PC-3 (cell line): ENCODE data around the gene NLGN1.

Experiments
- EZH2 ChIP-seq: fragments of 300-600 bp; sonication (generic); IDR thresholded peaks from one replicate; pipeline ENCODE4 v1.6.1; 2017; ENCODE audit warnings: antibody characterized with exemption, mild to moderate bottlenecking, low read length; ENCODE audit not compliant: unreplicated experiment
- EZH2phosphoT487 ChIP-seq: fragments of 300-600 bp; sonication (generic); IDR thresholded peaks from 2 replicates; pipeline ENCODE4 v1.6.1; 2018; ENCODE audit warnings: mild to moderate bottlenecking, antibody characterized with exemption, low read length, borderline replicate concordance
- TF ChIP-seq, protein P1 (sequence below): fragments of 300-600 bp; sonication (generic); conservative IDR thresholded peaks from 2 replicates; pipeline ENCODE4 v1.5.1; 2017; ENCODE audit warnings: antibody characterized with exemption, low read depth, mild to moderate bottlenecking, low read length

DNA sequence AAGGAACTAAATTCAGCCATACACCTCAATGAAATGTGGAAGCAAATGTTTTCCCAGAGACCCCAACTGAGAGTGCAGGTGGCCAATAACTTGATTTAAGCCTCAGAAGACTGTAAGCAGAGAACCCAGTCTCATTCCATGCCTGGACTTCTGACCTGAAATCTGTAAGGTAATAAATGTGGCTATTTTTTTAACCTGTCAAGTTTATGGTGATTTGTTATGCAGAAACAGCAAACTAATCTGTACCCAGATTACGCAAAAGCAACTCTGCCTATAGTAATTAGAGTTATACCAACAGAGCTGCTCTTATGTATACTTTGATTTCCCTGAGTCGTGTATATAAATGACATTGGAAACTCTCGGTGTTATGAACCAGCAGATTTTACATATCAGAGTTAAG is 927.6 kb downstream of the NLGN1 start:
- TF ChIP-seq, protein P1, sequence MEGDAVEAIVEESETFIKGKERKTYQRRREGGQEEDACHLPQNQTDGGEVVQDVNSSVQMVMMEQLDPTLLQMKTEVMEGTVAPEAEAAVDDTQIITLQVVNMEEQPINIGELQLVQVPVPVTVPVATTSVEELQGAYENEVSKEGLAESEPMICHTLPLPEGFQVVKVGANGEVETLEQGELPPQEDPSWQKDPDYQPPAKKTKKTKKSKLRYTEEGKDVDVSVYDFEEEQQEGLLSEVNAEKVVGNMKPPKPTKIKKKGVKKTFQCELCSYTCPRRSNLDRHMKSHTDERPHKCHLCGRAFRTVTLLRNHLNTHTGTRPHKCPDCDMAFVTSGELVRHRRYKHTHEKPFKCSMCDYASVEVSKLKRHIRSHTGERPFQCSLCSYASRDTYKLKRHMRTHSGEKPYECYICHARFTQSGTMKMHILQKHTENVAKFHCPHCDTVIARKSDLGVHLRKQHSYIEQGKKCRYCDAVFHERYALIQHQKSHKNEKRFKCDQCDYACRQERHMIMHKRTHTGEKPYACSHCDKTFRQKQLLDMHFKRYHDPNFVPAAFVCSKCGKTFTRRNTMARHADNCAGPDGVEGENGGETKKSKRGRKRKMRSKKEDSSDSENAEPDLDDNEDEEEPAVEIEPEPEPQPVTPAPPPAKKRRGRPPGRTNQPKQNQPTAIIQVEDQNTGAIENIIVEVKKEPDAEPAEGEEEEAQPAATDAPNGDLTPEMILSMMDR, result no peak
- TF ChIP-seq EZH2 (no peak), EZH2phosphoT487 (no peak)
